Activated CD4-positive, alpha-beta T cell treated with anti-CD3 and anti-CD28 coated beads for 24 hours (primary cell): ENCODE results near the gene IQSEC1.

ENCODE experiments used
- DNase-seq, 2 donors: peaks; one replicate each; pipeline ENCODE4 v3.0.0-alpha.2; 2020; ENCODE audit warnings: low read depth in 2 of 2

The IQSEC1 gene

GRCh38 chr3:13028010-13028821, 45.0 kb downstream of the IQSEC1 start:
- no peak for DNase-seq

- no peak for DNase-seq
These were observed 46.1 kb downstream of the IQSEC1 start for GRCh38 chr3:13027154-13027553.

- no peak for DNase-seq
These were observed 46.7 kb downstream of the IQSEC1 start for GRCh38 chr3:13026534-13026933.

GRCh38 chr3:13025778-13026518, 47.3 kb downstream of the IQSEC1 start:
- DNase-seq: no peak

GRCh38 chr3:13025090-13025489, 48.1 kb downstream of the IQSEC1 start:
- no peak for DNase-seq

- DNase-seq: no peak
These were observed 48.5 kb downstream of the IQSEC1 start for GRCh38 chr3:13024765-13025065.

GRCh38 chr3:13023971-13024764, 49.1 kb downstream of the IQSEC1 start:
- DNase-seq: no peak

- no peak for DNase-seq
These were observed 49.8 kb downstream of the IQSEC1 start for GRCh38 chr3:13023235-13023970.

GRCh38 chr3:13022348-13023234, 50.6 kb downstream of the IQSEC1 start:
- no peak for DNase-seq

- no peak for DNase-seq
These were observed 51.8 kb downstream of the IQSEC1 start for GRCh38 chr3:13021141-13022114.

GRCh38 chr3:13020159-13020750, 53.0 kb downstream of the IQSEC1 start:
- no peak for DNase-seq

GRCh38 chr3:13019243-13020095, 53.8 kb downstream of the IQSEC1 start:
- DNase-seq: no peak

- no peak for DNase-seq
These were observed 54.5 kb downstream of the IQSEC1 start for GRCh38 chr3:13018561-13019242.

GRCh38 chr3:13018043-13018451, 55.2 kb downstream of the IQSEC1 start:
- DNase-seq: no peak

GRCh38 chr3:13017361-13018042, 55.7 kb downstream of the IQSEC1 start:
- no peak for DNase-seq

GRCh38 chr3:13016721-13017255, 56.4 kb downstream of the IQSEC1 start:
- DNase-seq: no peak
